ENCODE measurements around the gene ZNF525. TPM values are rescaled to one million over a fixed set of nuclear protein-coding genes. Genes with fewer than 3 reads are reported as not detected.
A peak's percentile ranks its signal among the peaks of the same experiment; 100 is the strongest.
"Not testable (repeated sequence)": the region's sequence is repeated elsewhere in the genome, so short reads cannot be mapped to it uniquely, and the experiment has no call there.

ZNF525 gene
- total RNA-seq, 1 donor from 2014 or later: 31.8 TPM

GRCh38 chr19:53357821-53358581, 7.5 kb upstream of the ZNF525 start:
- Histone ChIP-seq H3K36me3 (peaks cover 14% of the 10 kb centered on the region), H3F3A (ENCODE audit: low read depth) (no peaks in the 10 kb centered on the region), H3K79me2 (ENCODE audit: low read depth) (no peaks in the 10 kb centered on the region), H3K9ac (no peak overlapping the region), H3K27me3 (no peaks in the 10 kb centered on the region), H3K4me3 (no peak overlapping the region), H4K20me1 (ENCODE audit: low read depth) (no peaks in the 10 kb centered on the region), H3K4me2 (no peak overlapping the region), H3K27ac (no peak overlapping the region), H3K9me3 (ENCODE audit: low read depth) (peaks cover 18% of the 10 kb centered on the region), H2AFZ (replicated peaks) (no peak overlapping the region), H3K4me1 (no peaks in the 10 kb centered on the region)
- no peak for DNase-seq (ENCODE audit: low spot score)
- no peak overlapping the region for H3K4me3 Mint-ChIP-seq
- no peak overlapping the region for H3K27ac Mint-ChIP-seq
- peaks cover 2% of the 10 kb centered on the region for H3K27me3 Mint-ChIP-seq (ENCODE audit: insufficient read depth, low read depth)
- TF ChIP-seq EZH2 (IDR thresholded peaks at IDR 0.05) (no peak), EZH2phosphoT487 (IDR thresholded peaks at IDR 0.05) (no peak), CTCF (IDR thresholded peaks at IDR 0.05) (no peak)
- peaks cover 63% of the 10 kb centered on the region for H3K9me3 Mint-ChIP-seq
- no peaks in the 10 kb centered on the region for H3K4me1 Mint-ChIP-seq
- H3K36me3 Mint-ChIP-seq: peaks cover 20% of the 10 kb centered on the region

- not testable (repeated sequence) for DNase-seq (ENCODE audit: low spot score); H2AFZ ChIP-seq (replicated peaks); H3K4me2 ChIP-seq; H3K27ac ChIP-seq; H3K79me2 ChIP-seq (ENCODE audit: low read depth); H3K9ac ChIP-seq; H3K4me3 Mint-ChIP-seq; H3K36me3 ChIP-seq; H3K4me1 Mint-ChIP-seq; H4K20me1 ChIP-seq (ENCODE audit: low read depth); H3K9me3 ChIP-seq (ENCODE audit: low read depth); H3K4me3 ChIP-seq; H3K27me3 ChIP-seq; H3K4me1 ChIP-seq; H3K27ac Mint-ChIP-seq; H3K36me3 Mint-ChIP-seq
- peaks cover 10% of the 10 kb centered on the region for H3K27me3 Mint-ChIP-seq (ENCODE audit: insufficient read depth, low read depth)
- peaks cover 15% of the 10 kb centered on the region for H3F3A ChIP-seq (ENCODE audit: low read depth)
- peaks cover 44% of the 10 kb centered on the region for H3K9me3 Mint-ChIP-seq
These were observed 5.4 kb upstream of the ZNF525 start for GRCh38 chr19:53360056-53360455.

GRCh38 chr19:53365899-53366493, 491 bp downstream of the ZNF525 start:
- peaks cover 22% of the 10 kb centered on the region for H3F3A ChIP-seq (ENCODE audit: low read depth)
- H2AFZ ChIP-seq (replicated peaks): peak overlapping the region; percentile 88
- H3K27ac ChIP-seq: no peak overlapping the region

More at GRCh38 chr19:53365899-53366493, 491 bp downstream of the ZNF525 start:
- peaks cover 14% of the 10 kb centered on the region for H3K4me1 ChIP-seq
- peaks cover 4% of the 10 kb centered on the region for H3K27me3 ChIP-seq
- H3K4me3 ChIP-seq: peak overlapping the region; percentile 71
- no peaks in the 10 kb centered on the region for H3K36me3 ChIP-seq
- peak overlapping the region; percentile 84 for H3K4me2 ChIP-seq
- TF ChIP-seq EZH2phosphoT487 (IDR thresholded peaks at IDR 0.05): no peak
- no peak for TF ChIP-seq CTCF (IDR thresholded peaks at IDR 0.05)
- TF ChIP-seq EZH2 (IDR thresholded peaks at IDR 0.05): no peak
- H3K79me2 ChIP-seq (ENCODE audit: low read depth): peaks cover 11% of the 10 kb centered on the region
- DNase-seq (ENCODE audit: low spot score): peak; percentile 66
- no peaks in the 10 kb centered on the region for H3K9me3 ChIP-seq (ENCODE audit: low read depth)
- Mint-ChIP-seq H3K4me3 (peak overlapping the region; percentile 92), H3K27me3 (ENCODE audit: insufficient read depth, low read depth) (peaks cover 21% of the 10 kb centered on the region), H3K36me3 (peaks cover 3% of the 10 kb centered on the region), H3K4me1 (peaks cover 6% of the 10 kb centered on the region), H3K9me3 (peaks cover 11% of the 10 kb centered on the region), H3K27ac (no peak overlapping the region)
- peak overlapping the region; percentile 10 for H3K9ac ChIP-seq
- H4K20me1 ChIP-seq (ENCODE audit: low read depth): no peaks in the 10 kb centered on the region
